MM.1S (cell line): Measurements from ENCODE around the gene GAPDH.

Source experiments
- DNase-seq: peaks from one replicate; pipeline ENCODE4 v3.0.0-alpha.2; 2015
- H2AFZ ChIP-seq: fragments of 300-600 bp; sonication (generic); 2 replicates; pipeline ENCODE4 v1.6.0; 2016; ENCODE audit warnings: antibody characterized with exemption, low read length
- H3F3A ChIP-seq: fragments of 300-600 bp; sonication (generic); 2 replicates; pipeline ENCODE4 v1.6.1; 2016; ENCODE audit warnings: mild to moderate bottlenecking, antibody characterized with exemption, low read length, moderate library complexity, mixed read lengths; ENCODE audit not compliant: insufficient read depth
- H3K27ac ChIP-seq: fragments of 300-600 bp; sonication (generic); 2 replicates; pipeline ENCODE4 v1.5.1; 2016; ENCODE audit warnings: mild to moderate bottlenecking, low read length
- H3K27me3 ChIP-seq: fragments of 300-600 bp; sonication (generic); replicated peaks from 2 replicates; pipeline ENCODE4 v1.6.0; 2016; ENCODE audit warnings: low read length; ENCODE audit not compliant: insufficient read depth
- H3K36me3 ChIP-seq: fragments of 300-600 bp; sonication (generic); replicated peaks from 2 replicates; pipeline ENCODE4 v1.6.1; 2016; ENCODE audit warnings: mild to moderate bottlenecking, low read length, mixed read lengths; ENCODE audit not compliant: insufficient read depth
- H3K4me1 ChIP-seq: fragments of 300-600 bp; sonication (generic); 2 replicates; pipeline ENCODE4 v1.6.1; 2016; ENCODE audit warnings: low read length, mixed read lengths
- H3K4me2 ChIP-seq: fragments of 300-600 bp; sonication (generic); 2 replicates; pipeline ENCODE4 v1.6.0; 2016; ENCODE audit warnings: low read depth, low read length
- H3K4me3 ChIP-seq: fragments of 300-600 bp; sonication (generic); 2 replicates; pipeline ENCODE4 v1.5.1; 2016; ENCODE audit warnings: low read length, mixed read lengths
- H3K79me2 ChIP-seq: fragments of 300-600 bp; sonication (generic); 2 replicates; pipeline ENCODE4 v1.6.1; 2016; ENCODE audit warnings: mixed run types, low read length, mixed read lengths
- H3K9ac ChIP-seq: fragments of 300-600 bp; sonication (generic); 2 replicates; pipeline ENCODE4 v1.6.1; 2016; ENCODE audit warnings: low read length, mixed read lengths
- H3K9me2 ChIP-seq: fragments of 300-600 bp; sonication (generic); replicated peaks from 2 replicates; pipeline ENCODE4 v1.6.1; 2016; ENCODE audit warnings: mild to moderate bottlenecking, low read length, mixed read lengths; ENCODE audit not compliant: insufficient read depth
- H3K9me3 ChIP-seq: fragments of 300-600 bp; sonication (generic); replicated peaks from 2 replicates; pipeline ENCODE4 v1.6.1; 2016; ENCODE audit warnings: mild to moderate bottlenecking, low read length, mixed read lengths; ENCODE audit not compliant: insufficient read depth
- H4K20me1 ChIP-seq: fragments of 300-600 bp; sonication (generic); 2 replicates; pipeline ENCODE4 v1.6.1; 2016; ENCODE audit warnings: mild to moderate bottlenecking, low read length, moderate library complexity, mixed read lengths; ENCODE audit not compliant: insufficient read depth
- CTCF ChIP-seq: fragments of 300-600 bp; sonication (generic); IDR thresholded peaks from 2 replicates; pipeline ENCODE4 v1.5.1; 2016; ENCODE audit warnings: antibody characterized with exemption, low read length, mixed read lengths
- EZH2 ChIP-seq: fragments of 300-600 bp; sonication (generic); optimal IDR thresholded peaks from 2 replicates; pipeline ENCODE3; 2017; ENCODE audit warnings: low read depth, mild to moderate bottlenecking, antibody characterized with exemption, low read length, mixed read lengths
- EZH2phosphoT487 ChIP-seq: fragments of 300-600 bp; sonication (generic); IDR thresholded peaks from 2 replicates; pipeline ENCODE4 v1.6.1; 2018; ENCODE audit warnings: antibody characterized with exemption, low read length

Gene GAPDH

GRCh38 chr12:6562881-6563280 lies 28.6 kb downstream of the GAPDH start:
- peaks cover 6% of the 10 kb centered on the region for H3F3A ChIP-seq
- no peak overlapping the region for H3K27ac ChIP-seq

GRCh38 chr12:6563448-6564050 lies 29.2 kb downstream of the GAPDH start:
- no peak overlapping the region for H3K9ac ChIP-seq
- peaks cover 16% of the 10 kb centered on the region for H3K36me3 ChIP-seq
- H3K9me3 ChIP-seq: no peaks in the 10 kb centered on the region
- H3K4me3 ChIP-seq: no peak overlapping the region
- H3F3A ChIP-seq: peaks cover 6% of the 10 kb centered on the region
- H3K9me2 ChIP-seq: no peaks in the 10 kb centered on the region
- H4K20me1 ChIP-seq: no peaks in the 10 kb centered on the region
- H3K27me3 ChIP-seq: no peaks in the 10 kb centered on the region
- peak; percentile 85 for TF ChIP-seq CTCF
- no peak for TF ChIP-seq EZH2
- no peak for TF ChIP-seq EZH2phosphoT487
- H3K4me1 ChIP-seq: no peaks in the 10 kb centered on the region
- H3K27ac ChIP-seq: no peak overlapping the region
- peaks cover 65% of the 10 kb centered on the region for H3K79me2 ChIP-seq
- H2AFZ ChIP-seq: no peak overlapping the region
- DNase-seq: peak; percentile 28
- no peak overlapping the region for H3K4me2 ChIP-seq

More at GRCh38 chr12:6562881-6563280, 28.6 kb downstream of the GAPDH start:
- Histone ChIP-seq H3K9me3 (no peaks in the 10 kb centered on the region), H3K4me1 (no peaks in the 10 kb centered on the region), H3K27me3 (no peaks in the 10 kb centered on the region), H3K36me3 (peaks cover 16% of the 10 kb centered on the region), H3K9ac (no peak overlapping the region), H3K9me2 (no peaks in the 10 kb centered on the region), H3K4me3 (no peak overlapping the region), H2AFZ (no peak overlapping the region), H3K4me2 (no peak overlapping the region), H4K20me1 (no peaks in the 10 kb centered on the region), H3K79me2 (peaks cover 63% of the 10 kb centered on the region)
- no peak for DNase-seq
- TF ChIP-seq CTCF (no peak), EZH2phosphoT487 (no peak), EZH2 (no peak)

- Histone ChIP-seq H3K4me2 (peak overlapping the region; percentile 79), H3K4me3 (peak overlapping the region; percentile 77), H3K4me1 (no peaks in the 10 kb centered on the region), H4K20me1 (no peaks in the 10 kb centered on the region), H3K36me3 (peaks cover 10% of the 10 kb centered on the region; the same call in 1 of the 2 replicates), H3K9me3 (no peaks in the 10 kb centered on the region), H3K79me2 (peaks cover 52% of the 10 kb centered on the region), H3K27ac (no peak overlapping the region; the same call in 1 of the 2 replicates), H3K9ac (peak overlapping the region; percentile 72), H2AFZ (peak overlapping the region; percentile 63), H3K9me2 (no peaks in the 10 kb centered on the region), H3F3A (peaks cover 16% of the 10 kb centered on the region; the same call in 1 of the 2 replicates), H3K27me3 (no peaks in the 10 kb centered on the region)
- TF ChIP-seq EZH2phosphoT487 (no peak), EZH2 (no peak), CTCF (no peak)
- DNase-seq: no peak
Measured at GRCh38 chr12:6567112-6567670, 32.9 kb downstream of the GAPDH start.
